C4-2B (cell line): ENCODE measurements around the gene CYP1A2.
"Not testable (repeated sequence)": the region's sequence is repeated elsewhere in the genome, so short reads cannot be mapped to it uniquely, and the experiment has no call there.

Source experiments
- H3K27ac ChIP-seq: fragments of 450-650 bp; 2 replicates; pipeline ENCODE4 v1.5.1; 2017
- CTCF ChIP-seq: fragments of 450-650 bp; conservative IDR thresholded peaks from 2 replicates; pipeline ENCODE4 v1.5.1; 2017; ENCODE audit warnings: mild to moderate bottlenecking
- ZFX ChIP-seq: fragments of 450-650 bp; IDR thresholded peaks from 2 replicates; pipeline ENCODE4 v1.6.1; 2017

Gene CYP1A2

DNA sequence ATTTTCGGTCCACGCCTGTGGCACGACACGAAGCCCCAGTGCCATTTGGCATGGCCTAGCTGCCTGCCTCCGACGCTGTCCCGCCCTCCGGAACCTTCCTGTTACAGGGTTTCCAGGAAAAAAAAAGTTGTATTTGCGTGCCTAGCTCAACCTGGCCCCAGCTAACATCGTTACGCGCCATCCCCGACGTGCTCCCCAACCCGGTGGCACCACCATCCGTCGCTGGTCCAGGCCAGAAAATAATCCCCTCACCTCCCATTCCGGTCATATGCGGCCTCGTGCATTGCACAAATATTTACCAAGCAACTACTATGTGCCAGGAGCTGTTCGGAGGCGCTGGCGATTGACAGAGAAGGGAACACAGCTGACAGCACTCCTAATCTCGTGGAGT is 21.9 kb upstream of the CYP1A2 start:
- no peak overlapping the region for H3K27ac ChIP-seq

GRCh38 chr15:74727727-74728126 is 20.9 kb upstream of the CYP1A2 start:
- no peak for TF ChIP-seq ZFX
- H3K27ac ChIP-seq = no peak overlapping the region

More for the DNA sequence above, 21.9 kb upstream of the CYP1A2 start:
- TF ChIP-seq ZFX (no peak), CTCF (no peak)

DNA sequence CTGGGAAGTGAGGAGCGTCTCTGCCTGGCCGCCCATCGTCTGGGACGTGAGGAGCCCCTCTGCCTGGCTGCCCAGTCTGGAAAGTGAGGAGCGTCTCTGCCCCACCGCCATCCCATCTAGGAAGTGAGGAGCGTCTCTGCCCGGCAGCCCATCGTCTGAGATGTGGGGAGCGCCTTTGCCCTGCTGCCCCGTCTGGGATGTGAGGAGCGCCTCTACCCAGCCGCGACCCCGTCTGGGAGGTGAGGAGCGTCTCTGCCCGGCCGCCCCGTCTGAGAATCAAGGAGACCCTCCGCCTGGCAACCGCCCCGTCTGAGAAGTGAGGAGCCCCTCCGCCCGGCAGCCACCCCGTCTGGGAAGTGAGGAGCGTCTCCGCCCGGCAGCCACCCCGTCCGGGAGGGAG is 19.9 kb upstream of the CYP1A2 start:
- H3K27ac ChIP-seq = not testable (repeated sequence)

DNA sequence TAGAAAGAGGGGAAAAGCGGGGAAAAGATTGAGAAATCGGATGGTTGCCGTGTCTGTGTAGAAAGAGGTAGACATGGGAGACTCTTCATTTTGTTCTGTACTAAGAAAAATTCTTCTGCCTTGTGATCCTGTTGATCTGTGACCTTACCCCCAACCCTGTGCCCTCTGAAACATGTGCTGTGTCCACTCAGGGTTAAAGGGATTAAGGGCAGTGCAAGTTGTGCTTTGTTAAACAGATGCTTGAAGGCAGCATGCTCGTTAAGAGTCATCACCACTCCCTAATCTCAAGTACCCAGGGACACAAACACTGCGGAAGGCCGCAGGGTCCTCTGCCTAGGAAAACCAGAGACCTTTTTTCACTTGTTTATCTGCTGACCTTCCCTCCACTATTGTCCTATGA is 19.3 kb upstream of the CYP1A2 start:
- not testable (repeated sequence) for H3K27ac ChIP-seq

- TF ChIP-seq CTCF (no peak), ZFX (no peak)
- H3K27ac ChIP-seq = no peak overlapping the region
These were observed 17.9 kb upstream of the CYP1A2 start for GRCh38 chr15:74730619-74731316.

DNA sequence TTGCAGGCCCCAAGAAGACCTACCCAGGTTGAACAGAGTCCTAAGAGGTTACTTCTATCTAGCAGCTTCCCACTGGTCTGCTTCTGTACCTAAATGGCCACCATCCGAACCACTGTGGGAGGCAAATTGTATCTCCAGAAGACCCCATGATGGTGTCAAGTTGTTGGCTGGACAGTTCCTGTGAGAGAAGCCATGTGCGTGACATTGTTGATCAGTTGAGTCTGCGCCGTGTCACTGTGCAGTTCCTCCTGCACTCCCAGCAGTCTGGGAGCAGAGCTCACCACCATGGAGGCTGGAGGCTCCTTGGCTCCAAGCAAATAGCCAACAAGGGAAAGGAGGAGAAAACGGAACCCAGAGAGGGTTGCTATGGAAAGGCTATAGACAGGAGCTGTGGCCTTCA is 15.8 kb upstream of the CYP1A2 start:
- no peak for TF ChIP-seq ZFX
- H3K27ac ChIP-seq = no peak overlapping the region

DNA sequence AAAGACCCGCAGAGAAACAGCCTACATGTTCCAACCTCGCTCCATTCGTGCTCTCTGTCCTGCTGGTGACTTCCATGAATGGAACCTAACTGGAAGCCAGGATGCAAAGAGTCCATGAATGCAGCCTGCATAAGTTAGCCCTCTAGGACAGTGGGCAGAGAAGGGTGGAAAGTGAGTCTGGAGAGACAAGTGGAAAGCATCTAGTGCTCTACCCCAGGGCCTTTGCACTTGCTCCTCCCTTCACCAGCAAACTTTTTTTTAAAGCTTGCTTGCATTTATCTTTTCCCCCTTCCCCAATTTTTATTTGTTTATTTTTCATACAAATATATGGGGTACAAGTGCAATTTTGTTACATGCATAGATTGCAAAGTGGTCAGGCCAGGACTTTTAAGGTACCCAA is 15.4 kb upstream of the CYP1A2 start:
- no peak overlapping the region for H3K27ac ChIP-seq
- TF ChIP-seq ZFX = no peak
- TF ChIP-seq CTCF = no peak

DNA sequence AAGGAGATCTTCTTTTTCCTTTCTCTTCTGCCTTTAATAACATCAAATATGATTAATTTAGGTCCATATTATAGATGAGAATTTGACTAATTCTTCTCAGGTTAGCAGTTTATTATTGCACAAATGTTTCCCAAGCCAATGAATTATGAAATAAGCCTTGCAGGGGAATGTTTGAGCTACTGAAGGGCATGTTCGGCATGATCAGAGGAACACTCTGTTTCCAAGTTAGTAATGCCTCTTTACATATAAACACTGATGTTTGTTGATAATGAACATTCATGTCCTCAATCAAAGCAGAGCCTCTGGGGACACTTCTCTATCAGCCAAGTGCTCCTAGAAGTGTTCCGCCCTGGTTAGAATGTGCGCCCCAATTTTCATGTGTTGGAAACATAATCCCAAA is 13.3 kb upstream of the CYP1A2 start:
- TF ChIP-seq ZFX = no peak
- no peak for TF ChIP-seq CTCF
- H3K27ac ChIP-seq = no peak overlapping the region

- H3K27ac ChIP-seq = not testable (repeated sequence)
These were observed 10.4 kb upstream of the CYP1A2 start for GRCh38 chr15:74738239-74738638.

DNA sequence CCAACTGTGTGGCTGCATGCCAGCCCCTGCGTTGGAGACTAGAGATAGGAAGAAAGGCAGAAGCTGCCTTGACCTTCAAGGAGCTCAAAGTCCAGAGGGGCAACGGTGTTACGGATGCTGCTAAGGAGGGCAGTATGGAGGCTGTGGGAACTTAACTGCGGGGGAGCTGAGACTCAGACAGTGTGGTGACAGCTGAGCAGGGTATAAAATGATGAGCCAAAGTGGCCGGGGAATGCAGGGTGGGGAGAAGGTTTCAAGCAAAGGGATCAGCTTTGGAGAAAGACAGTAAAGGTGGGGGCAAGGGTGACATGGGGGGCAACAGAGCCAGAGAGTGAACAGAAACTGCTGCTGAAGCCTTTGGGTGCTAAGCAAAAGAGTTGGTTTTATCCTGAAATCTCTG is 6.2 kb upstream of the CYP1A2 start:
- H3K27ac ChIP-seq = no peak overlapping the region
- no peak for TF ChIP-seq ZFX
- TF ChIP-seq CTCF = no peak
